IMR-90 (cell line): ENCODE results near the gene HSD11B1L. TPM values are rescaled to one million over a fixed set of nuclear protein-coding genes. Genes with fewer than 3 reads are reported as not detected.

Experiments
- ATAC-seq: fragments of 200-7000 bp; cut with Tn5 transposase; 2 replicates; pipeline ENCODE4 v1.9.1; 2020; ENCODE audit warnings: low read depth, mild to moderate bottlenecking, moderate library complexity
- BruUV-seq: library from RNA; stranded (reverse); fragments of 400-500 nt; replicated peaks from 2 replicates; lab custom pipeline; 2021; lab: Mats Ljungman, UMichigan
- CTCF ChIA-PET: fragments of 300-600 bp; formaldehyde crosslinking; extraction: SDS; loops from one replicate; lab custom pipeline; 2021; ENCODE audit warnings: antibody characterized with exemption; lab: Yijun Ruan, JAX
- POLR2A ChIA-PET: fragments of 300-600 bp; sonication (Branson Sonifier 250); formaldehyde crosslinking; loops from one replicate; lab custom pipeline; 2022; ENCODE audit warnings: antibody characterized with exemption; ENCODE audit not compliant: unreplicated experiment; lab: Charles Lee
- DNase-seq: peaks from one replicate; pipeline ENCODE4 v3.0.0; 2013
- H2AFZ ChIP-seq: replicated peaks from 2 replicates; pipeline ENCODE3; 2013; ENCODE audit warnings: low read length, mild to moderate bottlenecking; ENCODE audit not compliant: poor library complexity
- H2AK5ac ChIP-seq: 2 replicates; pipeline ENCODE4 v1.6.1; 2013; ENCODE audit warnings: low read depth, low read length, inconsistent platforms
- H2AK9ac ChIP-seq: replicated peaks from 2 replicates; pipeline ENCODE3; 2013; ENCODE audit warnings: mild to moderate bottlenecking, low read depth, low read length, moderate library complexity; ENCODE audit not compliant: poor library complexity
- H2BK120ac ChIP-seq: 2 replicates; pipeline ENCODE4 v1.6.1; 2013; ENCODE audit warnings: low read depth, low read length, inconsistent platforms
- H2BK15ac ChIP-seq: 3 replicates; pipeline ENCODE4 v1.6.1; 2013; ENCODE audit warnings: low read depth, low read length, inconsistent platforms
- H2BK20ac ChIP-seq: 2 replicates; pipeline ENCODE4 v1.6.1; 2013; ENCODE audit warnings: low read depth, mild to moderate bottlenecking, inconsistent platforms, low read length, moderate library complexity
- H2BK5ac ChIP-seq: 2 replicates; pipeline ENCODE4 v1.6.1; 2013; ENCODE audit warnings: mild to moderate bottlenecking, low read depth, low read length, inconsistent platforms; ENCODE audit not compliant: poor library complexity, severe bottlenecking
- H3K14ac ChIP-seq: replicated peaks from 2 replicates; pipeline ENCODE4 v1.6.1; 2013; ENCODE audit warnings: low read depth, low read length, inconsistent platforms
- H3K18ac ChIP-seq: 2 replicates; pipeline ENCODE4 v1.6.1; 2013; ENCODE audit warnings: low read depth, low read length, control low read depth
- H3K23ac ChIP-seq: 2 replicates; pipeline ENCODE4 v1.6.1; 2013; ENCODE audit warnings: low read depth, low read length, inconsistent platforms
- H3K27ac ChIP-seq: 2 replicates; pipeline ENCODE4 v1.5.1; 2013; ENCODE audit warnings: mild to moderate bottlenecking, control low read depth, low read length; ENCODE audit not compliant: insufficient read depth
- H3K27me3 ChIP-seq: 2 replicates; pipeline ENCODE4 v1.6.1; 2013; ENCODE audit warnings: low read length; ENCODE audit not compliant: control insufficient read depth, insufficient read depth
- H3K36me3 ChIP-seq: 2 replicates; pipeline ENCODE4 v1.6.1; 2013; ENCODE audit warnings: low read length, mixed read lengths; ENCODE audit not compliant: control insufficient read depth, insufficient read depth
- H3K4ac ChIP-seq: 2 replicates; pipeline ENCODE4 v1.6.1; 2013; ENCODE audit warnings: low read depth, low read length, inconsistent platforms
- H3K4me1 ChIP-seq: 2 replicates; pipeline ENCODE4 v1.6.1; 2013; ENCODE audit warnings: low read length, mixed read lengths; ENCODE audit not compliant: control insufficient read depth, insufficient read depth
- H3K4me2 ChIP-seq: 2 replicates; pipeline ENCODE4 v1.6.1; 2013; ENCODE audit warnings: low read depth, mild to moderate bottlenecking, control low read depth, low read length, moderate library complexity
- H3K4me3 ChIP-seq: 2 replicates; pipeline ENCODE4 v1.5.1; 2013; ENCODE audit warnings: low read depth, mild to moderate bottlenecking, control low read depth, low read length, moderate library complexity; ENCODE audit not compliant: insufficient read depth
- H3K56ac ChIP-seq: 2 replicates; pipeline ENCODE4 v1.6.1; 2013; ENCODE audit warnings: low read length, inconsistent platforms; ENCODE audit not compliant: insufficient read depth; ENCODE audit errors: extremely low read depth
- H3K79me1 ChIP-seq, 2 experiments: 2 replicates each; pipeline ENCODE4 v1.6.1; 2013; ENCODE audit warnings: low read length in 2 of 2, inconsistent platforms in 1 of 2, low read depth in 1 of 2
- H3K9ac ChIP-seq: 2 replicates; pipeline ENCODE4 v1.6.1; 2013; ENCODE audit warnings: low read depth, low read length, control low read depth
- H3K9me1 ChIP-seq: 2 replicates; pipeline ENCODE4 v1.6.1; 2013; ENCODE audit warnings: low read length, inconsistent platforms; ENCODE audit not compliant: insufficient read depth
- H3K9me3 ChIP-seq: 2 replicates; pipeline ENCODE4 v1.6.1; 2013; ENCODE audit warnings: low read length; ENCODE audit not compliant: control insufficient read depth, insufficient read depth
- H4K20me1 ChIP-seq: 2 replicates; pipeline ENCODE4 v1.6.1; 2013; ENCODE audit warnings: low read length, inconsistent platforms; ENCODE audit not compliant: insufficient read depth
- H4K5ac ChIP-seq: 2 replicates; pipeline ENCODE4 v1.6.1; 2013; ENCODE audit warnings: mild to moderate bottlenecking, low read depth, low read length, control low read depth
- H4K8ac ChIP-seq, 2 experiments: 2 replicates each; pipeline ENCODE4 v1.6.1; 2013; ENCODE audit warnings: low read depth in 2 of 2, low read length in 2 of 2, control low read depth in 1 of 2, inconsistent platforms in 1 of 2
- H4K91ac ChIP-seq: 2 replicates; pipeline ENCODE4 v1.6.1; 2013; ENCODE audit warnings: low read depth, low read length, inconsistent platforms; ENCODE audit not compliant: insufficient read depth
- BHLHE40 ChIP-seq: fragments of 150-350 bp; IDR thresholded peaks from 2 replicates; pipeline ENCODE4 v1.6.1; 2016; ENCODE audit warnings: mild to moderate bottlenecking, low read depth, low read length
- CEBPB ChIP-seq: IDR thresholded peaks from 2 replicates; pipeline ENCODE4 v1.6.1; 2012; ENCODE audit warnings: low read depth, low read length, improper control_type of control experiment
- CHD1 ChIP-seq: IDR thresholded peaks from 2 replicates; pipeline ENCODE4 v1.6.1; 2012; ENCODE audit warnings: low read depth, low read length, improper control_type of control experiment
- ELK1 ChIP-seq: fragments of 150-350 bp; IDR thresholded peaks from 2 replicates; pipeline ENCODE4 v1.6.1; 2016; ENCODE audit warnings: low read depth, mild to moderate bottlenecking, low read length, moderate library complexity, borderline replicate concordance
- FOS ChIP-seq: fragments of 150-350 bp; IDR thresholded peaks from 2 replicates; pipeline ENCODE4 v1.6.1; 2016; ENCODE audit warnings: low read depth, low read length
- MAZ ChIP-seq: IDR thresholded peaks from 2 replicates; pipeline ENCODE4 v1.6.1; 2012; ENCODE audit warnings: low read depth, mild to moderate bottlenecking, low read length, improper control_type of control experiment, moderate library complexity, borderline replicate concordance
- MXI1 ChIP-seq: IDR thresholded peaks from 2 replicates; pipeline ENCODE4 v1.6.1; 2012; ENCODE audit warnings: low read depth, mild to moderate bottlenecking, low read length, moderate library complexity, borderline replicate concordance
- POLR2A ChIP-seq: IDR thresholded peaks from 2 replicates; pipeline ENCODE4 v1.6.1; 2012; ENCODE audit warnings: mild to moderate bottlenecking, low read depth, low read length
- RAD21 ChIP-seq: IDR thresholded peaks from 2 replicates; pipeline ENCODE4 v1.6.1; 2012; ENCODE audit warnings: low read length, improper control_type of control experiment
- RFX5 ChIP-seq: IDR thresholded peaks from 2 replicates; pipeline ENCODE4 v1.8.0; 2012; ENCODE audit warnings: low read depth, mild to moderate bottlenecking, low read length, moderate library complexity
- SMC3 ChIP-seq: fragments of 150-350 bp; IDR thresholded peaks from 2 replicates; pipeline ENCODE4 v1.6.1; 2016; ENCODE audit warnings: low read depth, mild to moderate bottlenecking, antibody characterized with exemption, low read length, moderate library complexity
- USF2 ChIP-seq: fragments of 150-350 bp; IDR thresholded peaks from 2 replicates; pipeline ENCODE4 v1.6.1; 2017; ENCODE audit warnings: mild to moderate bottlenecking, antibody characterized with exemption, low read length, low read depth
- WGBS, 2 experiments: methylation state at CpG; one replicate each; pipeline versions ENCODE4 v1.1.5 to v1.1.7; 2013; ENCODE audit warnings: missing lambda C conversion rate in 2 of 2; ENCODE audit not compliant: insufficient read length in 1 of 2; ENCODE audit errors: extremely low coverage in 2 of 2; 5-methylcytosine and 5-hydroxymethylcytosine counted together
- dilution Hi-C: fragments of 300-500 bp; cut with HindIII; formaldehyde crosslinking; loops from one replicate; pipeline ENCODE4 v1.14.3; 2018; ENCODE audit warnings: low sequenced_read_pairs; ENCODE audit not compliant: unreplicated experiment
- in situ Hi-C: fragments of 300-500 bp; cut with MboI; formaldehyde crosslinking; loops from 3 replicates; pipeline ENCODE4 v1.14.3; 2019; ENCODE audit warnings: low sequenced_read_pairs, inconsistent platforms, mixed read lengths
- intact Hi-C: fragments of 100-400 bp; cut with micrococcal nuclease; formaldehyde crosslinking; loops from 2 replicates; pipeline ENCODE4 v1.10.0; 2022
- polyA plus RNA-seq, 3 experiments: library from polyadenylated mRNA; depleted of rRNA; stranded (reverse); fragments of >200 nt; gene quantifications; 2 replicates each; pipeline ENCODE4 v1.2.3, GENCODE V29; 2012; ENCODE audit warnings: low replicate concordance in 1 of 3
- total RNA-seq: library from RNA; depleted of rRNA; stranded (reverse); fragments of >200 nt; gene quantifications from 2 replicates; pipeline ENCODE4 v1.2.3, GENCODE V29; 2012
- TF ChIP-seq, protein P1 (sequence below): conservative IDR thresholded peaks from 2 replicates; pipeline ENCODE4 v1.5.1; 2012; ENCODE audit warnings: mild to moderate bottlenecking, low read depth, low read length, improper control_type of control experiment

Gene HSD11B1L
- total and polyA plus RNA-seq, 2 of the 4 experiments (the other 2 are of a cell fraction): 2.2 to 7.2 TPM

DNA sequence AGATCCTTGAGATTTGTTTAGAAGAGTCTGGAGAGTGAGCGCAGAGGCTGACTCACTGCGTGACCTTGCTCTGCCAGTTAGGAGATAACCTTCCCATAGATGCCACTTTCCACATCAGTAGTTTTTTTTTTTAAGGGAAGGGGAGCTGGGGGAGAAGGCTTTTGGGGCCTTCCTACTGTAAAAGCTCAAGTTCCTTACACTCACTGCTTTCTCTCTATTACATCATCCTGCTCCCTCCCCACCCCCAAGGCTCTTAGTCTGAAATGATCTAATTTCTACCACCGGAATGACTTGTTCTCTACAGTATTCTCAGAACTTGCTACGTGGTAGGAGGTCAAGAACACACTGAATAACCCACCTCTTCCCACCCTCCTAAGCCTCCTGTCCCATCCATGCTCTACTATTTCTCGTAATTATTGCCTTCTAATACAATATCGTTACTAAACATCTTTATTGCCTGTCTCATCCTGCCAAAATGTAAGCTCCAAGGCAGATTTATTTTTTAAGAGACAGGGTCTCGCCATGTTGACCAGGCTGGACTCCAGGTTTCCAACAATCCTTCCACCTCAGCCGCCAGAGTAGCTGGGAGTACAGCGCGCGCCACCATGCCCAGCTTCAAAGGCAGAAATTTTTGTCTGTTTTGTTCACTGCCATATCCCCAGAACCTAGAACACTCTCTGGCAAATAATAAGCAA is 37.9 kb downstream of the HSD11B1L start:
- H3K9ac ChIP-seq: peak overlapping the region; percentile 89
- TSS peak; percentile 98 for BruUV-seq
- DNase-seq (peak; percentile 91), ATAC-seq (peak; percentile 5; the same call in 1 of the 2 replicates)
- H3K4me3 ChIP-seq: peak overlapping the region; percentile 49
- peak overlapping the region; percentile 81 for H2BK120ac ChIP-seq
- peak overlapping the region; percentile 3; the same call in 1 of the 2 replicates for H4K5ac ChIP-seq
- in situ Hi-C loops (no loop called here), intact Hi-C loops (no loop called here), dilution Hi-C loops (no loop called here)
- H4K20me1 ChIP-seq: peaks cover 40% of the 10 kb centered on the region
- H3K79me1 ChIP-seq: peaks cover 4 to 33% of the 10 kb centered on the region in 2 experiments; a peak in 3 of 4 replicates
- no peaks in the 10 kb centered on the region for H3K27me3 ChIP-seq
- peak overlapping the region; percentile 48 for H3K56ac ChIP-seq
- H3K23ac ChIP-seq: peak overlapping the region; percentile 94
- peak overlapping the region; percentile 79 for H2BK5ac ChIP-seq
- WGBS, 2 experiments: 12% methylated on average over 3 of the region's 11 CpGs; no CpG with 5 or more reads in 1 of the 2 experiments
- H3K4me2 ChIP-seq: peak overlapping the region; percentile 94
- peaks cover 9% of the 10 kb centered on the region for H3K36me3 ChIP-seq
- peak overlapping the region; percentile 93 for H3K4ac ChIP-seq
- peak overlapping the region; percentile 93 for H3K14ac ChIP-seq
- peaks cover 4% of the 10 kb centered on the region for H3K4me1 ChIP-seq
- H3K9me1 ChIP-seq: peaks cover 9% of the 10 kb centered on the region
- H2BK20ac ChIP-seq: peak overlapping the region; percentile 51; the same call in 1 of the 2 replicates
- H2BK15ac ChIP-seq: 0 out of 3 replicates have a peak overlapping the region, but pooled peaks have one; percentile 25
- ChIA-PET POLR2A (interaction anchor here (0.7 kb wide), 1 partner anchor 99 kb away, joined by 3 read pairs; no protein-coding TSS in a partner anchor), CTCF (interaction anchor here (1.2 kb wide), 1 partner anchor 32 kb away, joined by 4 read pairs; no protein-coding TSS in a partner anchor)
- peak overlapping the region; percentile 78 for H2AK5ac ChIP-seq
- H4K91ac ChIP-seq: peak overlapping the region; percentile 78
- peak overlapping the region; percentile 1; the same call in 1 of the 2 replicates for H3K18ac ChIP-seq
- peak overlapping the region; percentile 74 for H3K27ac ChIP-seq
- peak overlapping the region; percentile 16 for H2AFZ ChIP-seq
- H3K9me3 ChIP-seq: no peaks in the 10 kb centered on the region
- peak overlapping the region; percentile 49 to 81; a peak in 3 of 4 replicates for H4K8ac ChIP-seq
- H2AK9ac ChIP-seq: peak overlapping the region; percentile 94
- peak; percentile 3; the same call in 1 of the 2 replicates for TF ChIP-seq BHLHE40
- TF ChIP-seq USF2: no peak
- TF ChIP-seq RAD21: 0 out of 2 replicates have a peak, but pooled peaks have one; percentile 0
- TF ChIP-seq CHD1: peak; percentile 92
- TF ChIP-seq FOS: peak; percentile 38; the same call in 1 of the 2 replicates
- TF ChIP-seq, protein P1, sequence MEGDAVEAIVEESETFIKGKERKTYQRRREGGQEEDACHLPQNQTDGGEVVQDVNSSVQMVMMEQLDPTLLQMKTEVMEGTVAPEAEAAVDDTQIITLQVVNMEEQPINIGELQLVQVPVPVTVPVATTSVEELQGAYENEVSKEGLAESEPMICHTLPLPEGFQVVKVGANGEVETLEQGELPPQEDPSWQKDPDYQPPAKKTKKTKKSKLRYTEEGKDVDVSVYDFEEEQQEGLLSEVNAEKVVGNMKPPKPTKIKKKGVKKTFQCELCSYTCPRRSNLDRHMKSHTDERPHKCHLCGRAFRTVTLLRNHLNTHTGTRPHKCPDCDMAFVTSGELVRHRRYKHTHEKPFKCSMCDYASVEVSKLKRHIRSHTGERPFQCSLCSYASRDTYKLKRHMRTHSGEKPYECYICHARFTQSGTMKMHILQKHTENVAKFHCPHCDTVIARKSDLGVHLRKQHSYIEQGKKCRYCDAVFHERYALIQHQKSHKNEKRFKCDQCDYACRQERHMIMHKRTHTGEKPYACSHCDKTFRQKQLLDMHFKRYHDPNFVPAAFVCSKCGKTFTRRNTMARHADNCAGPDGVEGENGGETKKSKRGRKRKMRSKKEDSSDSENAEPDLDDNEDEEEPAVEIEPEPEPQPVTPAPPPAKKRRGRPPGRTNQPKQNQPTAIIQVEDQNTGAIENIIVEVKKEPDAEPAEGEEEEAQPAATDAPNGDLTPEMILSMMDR: no peak
- no peak for TF ChIP-seq ELK1
- TF ChIP-seq RFX5: no peak
- peak; percentile 96 for TF ChIP-seq POLR2A
- peak; percentile 72 for TF ChIP-seq MAZ
- no peak for TF ChIP-seq SMC3
- peak; percentile 92 for TF ChIP-seq CEBPB
- no peak for TF ChIP-seq MXI1
